Liver (tissue), 3 donors: ENCODE results near the gene ARHGAP10.

ENCODE experiments used
- EGR1 ChIP-seq, 2 donors: IDR thresholded peaks; 2 replicates each; pipeline ENCODE4 v1.6.1; 2016 to 2018; ENCODE audit warnings: antibody characterized with exemption in 2 of 2, low read depth in 2 of 2
- HNF4G ChIP-seq: IDR thresholded peaks from 2 replicates; pipeline ENCODE4 v1.6.1; 2016; ENCODE audit warnings: antibody characterized with exemption
- JUND ChIP-seq, 2 donors: IDR thresholded peaks; 2 replicates each; pipeline ENCODE4 v1.6.1; 2016; ENCODE audit warnings: antibody characterized with exemption in 2 of 2
- RXRA ChIP-seq, 2 donors: IDR thresholded peaks; 2 replicates each; pipeline ENCODE4 v1.6.1; 2017 to 2018; ENCODE audit warnings: antibody characterized with exemption in 2 of 2, mild to moderate bottlenecking in 1 of 2
- SP1 ChIP-seq: IDR thresholded peaks from 2 replicates; pipeline ENCODE4 v1.6.1; 2018; ENCODE audit warnings: antibody characterized with exemption, mild to moderate bottlenecking
- TAF1 ChIP-seq: conservative IDR thresholded peaks from 2 replicates; pipeline ENCODE4 v1.6.1; 2016; ENCODE audit warnings: antibody characterized with exemption, mild to moderate bottlenecking
- YY1 ChIP-seq: IDR thresholded peaks from 2 replicates; pipeline ENCODE4 v1.6.1; 2016; ENCODE audit warnings: antibody characterized with exemption, mild to moderate bottlenecking
- TF ChIP-seq, protein P1 (sequence below): fragments of 150-350 bp; IDR thresholded peaks from 2 replicates; pipeline ENCODE4 v1.5.1; 2017; ENCODE audit warnings: improper control_type of control experiment, low read depth, low read length; ENCODE audit not compliant: missing input control
- TF ChIP-seq, protein P2 (sequence below): IDR thresholded peaks from 2 replicates; pipeline ENCODE4 v1.6.1; 2016; ENCODE audit warnings: antibody characterized with exemption, mild to moderate bottlenecking
- TF ChIP-seq, protein P3 (sequence below): IDR thresholded peaks from 2 replicates; pipeline ENCODE4 v1.6.1; 2016; ENCODE audit warnings: antibody characterized with exemption
- TF ChIP-seq, protein P4 (sequence below): IDR thresholded peaks from 2 replicates; pipeline ENCODE4 v1.6.1; 2016; ENCODE audit warnings: antibody characterized with exemption
- TF ChIP-seq, protein P5 (sequence below): IDR thresholded peaks from 2 replicates; pipeline ENCODE4 v1.6.1; 2016; ENCODE audit warnings: antibody characterized with exemption
- donor health status: healthy.
- donor health status: healthy.

DNA sequence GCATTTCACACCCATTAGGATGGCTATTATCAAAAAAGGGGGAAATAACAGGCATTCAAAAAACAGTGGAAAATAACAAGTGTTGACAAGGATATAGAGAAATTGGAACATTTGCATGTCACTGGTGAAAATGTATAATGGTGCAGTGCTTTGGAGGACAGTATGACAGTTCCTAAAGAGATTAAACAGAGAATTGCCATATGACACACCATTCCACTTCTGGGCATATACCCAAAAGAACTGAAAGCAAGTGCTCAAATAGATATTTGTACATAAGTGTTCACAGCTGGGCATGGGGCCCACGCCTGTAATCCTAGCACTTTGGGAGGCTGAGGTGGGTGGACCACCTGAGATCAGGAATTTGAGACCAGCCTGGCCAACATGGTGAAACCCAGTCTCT lies 362.3 kb downstream of the ARHGAP10 start:
- TF ChIP-seq YY1: no peak
- no peak for TF ChIP-seq TAF1
- TF ChIP-seq, protein P1, sequence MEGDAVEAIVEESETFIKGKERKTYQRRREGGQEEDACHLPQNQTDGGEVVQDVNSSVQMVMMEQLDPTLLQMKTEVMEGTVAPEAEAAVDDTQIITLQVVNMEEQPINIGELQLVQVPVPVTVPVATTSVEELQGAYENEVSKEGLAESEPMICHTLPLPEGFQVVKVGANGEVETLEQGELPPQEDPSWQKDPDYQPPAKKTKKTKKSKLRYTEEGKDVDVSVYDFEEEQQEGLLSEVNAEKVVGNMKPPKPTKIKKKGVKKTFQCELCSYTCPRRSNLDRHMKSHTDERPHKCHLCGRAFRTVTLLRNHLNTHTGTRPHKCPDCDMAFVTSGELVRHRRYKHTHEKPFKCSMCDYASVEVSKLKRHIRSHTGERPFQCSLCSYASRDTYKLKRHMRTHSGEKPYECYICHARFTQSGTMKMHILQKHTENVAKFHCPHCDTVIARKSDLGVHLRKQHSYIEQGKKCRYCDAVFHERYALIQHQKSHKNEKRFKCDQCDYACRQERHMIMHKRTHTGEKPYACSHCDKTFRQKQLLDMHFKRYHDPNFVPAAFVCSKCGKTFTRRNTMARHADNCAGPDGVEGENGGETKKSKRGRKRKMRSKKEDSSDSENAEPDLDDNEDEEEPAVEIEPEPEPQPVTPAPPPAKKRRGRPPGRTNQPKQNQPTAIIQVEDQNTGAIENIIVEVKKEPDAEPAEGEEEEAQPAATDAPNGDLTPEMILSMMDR: no peak
- TF ChIP-seq, protein P2, sequence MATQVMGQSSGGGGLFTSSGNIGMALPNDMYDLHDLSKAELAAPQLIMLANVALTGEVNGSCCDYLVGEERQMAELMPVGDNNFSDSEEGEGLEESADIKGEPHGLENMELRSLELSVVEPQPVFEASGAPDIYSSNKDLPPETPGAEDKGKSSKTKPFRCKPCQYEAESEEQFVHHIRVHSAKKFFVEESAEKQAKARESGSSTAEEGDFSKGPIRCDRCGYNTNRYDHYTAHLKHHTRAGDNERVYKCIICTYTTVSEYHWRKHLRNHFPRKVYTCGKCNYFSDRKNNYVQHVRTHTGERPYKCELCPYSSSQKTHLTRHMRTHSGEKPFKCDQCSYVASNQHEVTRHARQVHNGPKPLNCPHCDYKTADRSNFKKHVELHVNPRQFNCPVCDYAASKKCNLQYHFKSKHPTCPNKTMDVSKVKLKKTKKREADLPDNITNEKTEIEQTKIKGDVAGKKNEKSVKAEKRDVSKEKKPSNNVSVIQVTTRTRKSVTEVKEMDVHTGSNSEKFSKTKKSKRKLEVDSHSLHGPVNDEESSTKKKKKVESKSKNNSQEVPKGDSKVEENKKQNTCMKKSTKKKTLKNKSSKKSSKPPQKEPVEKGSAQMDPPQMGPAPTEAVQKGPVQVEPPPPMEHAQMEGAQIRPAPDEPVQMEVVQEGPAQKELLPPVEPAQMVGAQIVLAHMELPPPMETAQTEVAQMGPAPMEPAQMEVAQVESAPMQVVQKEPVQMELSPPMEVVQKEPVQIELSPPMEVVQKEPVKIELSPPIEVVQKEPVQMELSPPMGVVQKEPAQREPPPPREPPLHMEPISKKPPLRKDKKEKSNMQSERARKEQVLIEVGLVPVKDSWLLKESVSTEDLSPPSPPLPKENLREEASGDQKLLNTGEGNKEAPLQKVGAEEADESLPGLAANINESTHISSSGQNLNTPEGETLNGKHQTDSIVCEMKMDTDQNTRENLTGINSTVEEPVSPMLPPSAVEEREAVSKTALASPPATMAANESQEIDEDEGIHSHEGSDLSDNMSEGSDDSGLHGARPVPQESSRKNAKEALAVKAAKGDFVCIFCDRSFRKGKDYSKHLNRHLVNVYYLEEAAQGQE: no peak
- TF ChIP-seq, protein P3, sequence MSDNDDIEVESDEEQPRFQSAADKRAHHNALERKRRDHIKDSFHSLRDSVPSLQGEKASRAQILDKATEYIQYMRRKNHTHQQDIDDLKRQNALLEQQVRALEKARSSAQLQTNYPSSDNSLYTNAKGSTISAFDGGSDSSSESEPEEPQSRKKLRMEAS: no peak
- no peak for TF ChIP-seq SP1
- TF ChIP-seq, protein P4, sequence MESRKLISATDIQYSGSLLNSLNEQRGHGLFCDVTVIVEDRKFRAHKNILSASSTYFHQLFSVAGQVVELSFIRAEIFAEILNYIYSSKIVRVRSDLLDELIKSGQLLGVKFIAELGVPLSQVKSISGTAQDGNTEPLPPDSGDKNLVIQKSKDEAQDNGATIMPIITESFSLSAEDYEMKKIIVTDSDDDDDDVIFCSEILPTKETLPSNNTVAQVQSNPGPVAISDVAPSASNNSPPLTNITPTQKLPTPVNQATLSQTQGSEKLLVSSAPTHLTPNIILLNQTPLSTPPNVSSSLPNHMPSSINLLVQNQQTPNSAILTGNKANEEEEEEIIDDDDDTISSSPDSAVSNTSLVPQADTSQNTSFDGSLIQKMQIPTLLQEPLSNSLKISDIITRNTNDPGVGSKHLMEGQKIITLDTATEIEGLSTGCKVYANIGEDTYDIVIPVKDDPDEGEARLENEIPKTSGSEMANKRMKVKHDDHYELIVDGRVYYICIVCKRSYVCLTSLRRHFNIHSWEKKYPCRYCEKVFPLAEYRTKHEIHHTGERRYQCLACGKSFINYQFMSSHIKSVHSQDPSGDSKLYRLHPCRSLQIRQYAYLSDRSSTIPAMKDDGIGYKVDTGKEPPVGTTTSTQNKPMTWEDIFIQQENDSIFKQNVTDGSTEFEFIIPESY: no peak
- TF ChIP-seq JUND (IDR thresholded peaks at IDR 0.05): no peak
- TF ChIP-seq EGR1 (IDR thresholded peaks at IDR 0.05; ENCODE audit: low read depth in 2 of 2): no peak
- TF ChIP-seq RXRA (IDR thresholded peaks at IDR 0.05): no peak
- TF ChIP-seq HNF4G: no peak
- TF ChIP-seq, protein P5, sequence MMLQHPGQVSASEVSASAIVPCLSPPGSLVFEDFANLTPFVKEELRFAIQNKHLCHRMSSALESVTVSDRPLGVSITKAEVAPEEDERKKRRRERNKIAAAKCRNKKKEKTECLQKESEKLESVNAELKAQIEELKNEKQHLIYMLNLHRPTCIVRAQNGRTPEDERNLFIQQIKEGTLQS: no peak
